HG02970 (cell line): ENCODE measurements around the gene MRAP2.
"Not testable (repeated sequence)": the region's sequence is repeated elsewhere in the genome, so short reads cannot be mapped to it uniquely, and the experiment has no call there.

ENCODE experiments used
- ATAC-seq: cut with Tn5 transposase; IDR thresholded peaks from one replicate; pipeline ENCODE4 v1.9.1; 2021; ENCODE audit warnings: mild to moderate bottlenecking, moderate library complexity, moderate number of reproducible peaks; ENCODE audit not compliant: unreplicated experiment, low FRiP score

Gene MRAP2

GRCh38 chr6:84118191-84118590 is 84.6 kb downstream of the MRAP2 start:
- no peak for ATAC-seq

GRCh38 chr6:84119277-84119676 is 85.7 kb downstream of the MRAP2 start:
- ATAC-seq, result no peak

- no peak for ATAC-seq
Measured at GRCh38 chr6:84123186-84123585, 89.6 kb downstream of the MRAP2 start.

GRCh38 chr6:84129588-84129987 is 96.0 kb downstream of the MRAP2 start:
- ATAC-seq, result not testable (repeated sequence)

GRCh38 chr6:84133385-84133784 is 99.8 kb downstream of the MRAP2 start:
- not testable (repeated sequence) for ATAC-seq

- ATAC-seq, result no peak
Measured at GRCh38 chr6:84135291-84135690, 101.7 kb downstream of the MRAP2 start.

GRCh38 chr6:84136364-84137050 is 102.9 kb downstream of the MRAP2 start:
- no peak for ATAC-seq

GRCh38 chr6:84137051-84137375 is 103.4 kb downstream of the MRAP2 start:
- no peak for ATAC-seq

GRCh38 chr6:84137989-84138575 is 104.5 kb downstream of the MRAP2 start:
- no peak for ATAC-seq

- ATAC-seq, result no peak
Measured at GRCh38 chr6:84139311-84139710, 105.7 kb downstream of the MRAP2 start.
